Activated CD4-positive, CD25-positive, alpha-beta regulatory T cell (primary cell): ENCODE measurements around the gene SDF2.

ENCODE experiments used
- DNase-seq, 4 experiments: peaks; one replicate each; lab custom pipeline; 2025; lab: John Stamatoyannopoulos, UW

The SDF2 gene

GRCh38 chr17:28661635-28662526, at the start of gene SDF2, which contains the start of gene SUPT6H:
Gene SDF2 (minus strand): TSS chr17:28661906. CDS start chr17:28661876, 30 bp downstream.
Gene SUPT6H (plus strand): TSS chr17:28662205. CDS start chr17:28673402, 11,197 bp downstream.
- DNase-seq = peak; percentile 85 to 90 (median 88)

GRCh38 chr17:28710861-28711722, 49.4 kb upstream of the SDF2 start:
- DNase-seq = peak; percentile 72 to 83 (median 77)

- DNase-seq = no peak
Observed at GRCh38 chr17:28707339-28707720, 45.6 kb upstream of the SDF2 start.

GRCh38 chr17:28706471-28707338, 45.0 kb upstream of the SDF2 start:
- DNase-seq = no peak

GRCh38 chr17:28705728-28706334, 44.1 kb upstream of the SDF2 start:
- no peak for DNase-seq

- no peak for DNase-seq
Observed at GRCh38 chr17:28705074-28705659, 43.5 kb upstream of the SDF2 start.

- no peak for DNase-seq
Observed at GRCh38 chr17:28704219-28704858, 42.6 kb upstream of the SDF2 start.

- DNase-seq = no peak
Observed at GRCh38 chr17:28703552-28704218, 42.0 kb upstream of the SDF2 start.

- DNase-seq = no peak
Observed at GRCh38 chr17:28702752-28703150, 41.0 kb upstream of the SDF2 start.

- no peak for DNase-seq
Observed at GRCh38 chr17:28702026-28702751, 40.5 kb upstream of the SDF2 start.

GRCh38 chr17:28700830-28701492, 39.3 kb upstream of the SDF2 start:
- DNase-seq = no peak

- DNase-seq = no peak
Observed at GRCh38 chr17:28700278-28700677, 38.6 kb upstream of the SDF2 start.

- DNase-seq = no peak
Observed at GRCh38 chr17:28698253-28698941, 36.7 kb upstream of the SDF2 start.

- no peak for DNase-seq
Observed at GRCh38 chr17:28693869-28694268, 32.2 kb upstream of the SDF2 start.

- no peak for DNase-seq
Observed at GRCh38 chr17:28689011-28689410, 27.3 kb upstream of the SDF2 start.

- DNase-seq = no peak
Observed at GRCh38 chr17:28688481-28688880, 26.8 kb upstream of the SDF2 start.

GRCh38 chr17:28686296-28686695, 24.6 kb upstream of the SDF2 start:
- DNase-seq = no peak

- no peak for DNase-seq
Observed at GRCh38 chr17:28685366-28685765, 23.7 kb upstream of the SDF2 start.
